CD4-positive, alpha-beta T cell (primary cell): Measurements from ENCODE around the gene DNAAF8. TPM values are rescaled to one million over a fixed set of nuclear protein-coding genes. Genes with fewer than 3 reads are reported as not detected.

Experiments
- ATAC-seq: fragments of 200-7000 bp; cut with Tn5 transposase; one replicate; pipeline ENCODE4 v1.10.0; 2022; ENCODE audit warnings: mild to moderate bottlenecking; ENCODE audit not compliant: poor library complexity
- CTCF ChIA-PET: fragments of 350-600 bp; sonication (Branson Sonifier 250); formaldehyde crosslinking; loops from one replicate; lab custom pipeline; 2021; ENCODE audit warnings: antibody characterized with exemption, inconsistent platforms; lab: Charles Lee
- POLR2A ChIA-PET: fragments of 350-600 bp; sonication (Branson Sonifier 250); formaldehyde crosslinking; loops from one replicate; lab custom pipeline; 2021; ENCODE audit warnings: antibody characterized with exemption, inconsistent platforms; lab: Charles Lee
- DNase-seq, 14 experiments: peaks; one replicate each; pipeline ENCODE4 v3.0.0-alpha.2; 2013 to 2020; ENCODE audit warnings: mixed read lengths in 2 of 14
- H3K27ac ChIP-seq, 2 donors: one replicate each; pipeline versions ENCODE4 v1.5.1 to v1.7.0; 2013; ENCODE audit warnings: low read length in 2 of 2, low read depth in 1 of 2, mild to moderate bottlenecking in 1 of 2
- H3K27me3 ChIP-seq, 2 experiments: 1 replicate in 1 of 2; 2 replicates in 1 of 2; pipeline versions ENCODE4 v1.6.1 to v1.7.0; 2013; ENCODE audit warnings: low read length in 2 of 2, control low read depth in 1 of 2, mild to moderate bottlenecking in 1 of 2, moderate library complexity in 1 of 2; ENCODE audit not compliant: insufficient read depth in 2 of 2, control insufficient read depth in 1 of 2
- H3K36me3 ChIP-seq: one replicate; pipeline ENCODE4 v1.6.1; 2013; ENCODE audit warnings: low read length, control low read depth; ENCODE audit not compliant: insufficient read depth
- H3K4me1 ChIP-seq: one replicate; pipeline ENCODE4 v1.6.1; 2013; ENCODE audit warnings: low read length, control low read depth; ENCODE audit not compliant: insufficient read depth
- H3K4me3 ChIP-seq: one replicate; pipeline ENCODE4 v1.5.1; 2013; ENCODE audit warnings: mild to moderate bottlenecking, low read length, moderate library complexity
- H3K9me3 ChIP-seq, 2 experiments: 1 replicate in 1 of 2; 2 replicates in 1 of 2; pipeline versions ENCODE4 v1.6.1 to v1.7.0; 2013; ENCODE audit warnings: low read length in 2 of 2, mild to moderate bottlenecking in 2 of 2, control low read depth in 1 of 2, moderate library complexity in 1 of 2; ENCODE audit not compliant: control insufficient read depth in 1 of 2, insufficient read depth in 1 of 2
- H3K27ac Mint-ChIP-seq: one replicate; pipeline ENCODE4 v1.8.0; 2020; ENCODE audit warnings: mixed read lengths
- H3K27me3 Mint-ChIP-seq: one replicate; pipeline ENCODE4 v1.8.0; 2021; ENCODE audit warnings: mixed read lengths
- H3K36me3 Mint-ChIP-seq: one replicate; pipeline ENCODE4 v1.8.0; 2021; ENCODE audit warnings: low read depth, mixed read lengths
- H3K4me1 Mint-ChIP-seq: one replicate; pipeline ENCODE4 v1.8.0; 2021; ENCODE audit warnings: low read depth, mixed read lengths
- H3K4me3 Mint-ChIP-seq: one replicate; pipeline ENCODE4 v1.8.0; 2020; ENCODE audit warnings: mild to moderate bottlenecking, mixed read lengths
- H3K9me3 Mint-ChIP-seq: one replicate; pipeline ENCODE4 v1.8.0; 2020; ENCODE audit warnings: mixed read lengths
- intact Hi-C, 2 experiments: fragments of 100-400 bp; cut with DNase I in 1 of 2; cut with micrococcal nuclease in 1 of 2; formaldehyde crosslinking; loops; one replicate each; pipeline versions ENCODE4 v1.15.1 to v1.9.0; 2023 to 2025; cut with DNase I, micrococcal nuclease
- total RNA-seq, 174 experiments: library from RNA in 2 of 174; stranded (reverse) in 2 of 174; gene quantifications; one replicate each; pipeline ENCODE4 v1.2.3 and lab custom pipeline; 2021 to 2026
- TF ChIP-seq, protein P1 (sequence below): fragments of 200-600 bp; IDR thresholded peaks from one replicate; pipeline ENCODE4 v1.8.0; 2022; ENCODE audit warnings: antibody characterized with exemption, mild to moderate bottlenecking

Gene DNAAF8
- total RNA-seq, 2 experiments from 2014 or later, result 0.25 TPM; not detected in 1

DNA sequence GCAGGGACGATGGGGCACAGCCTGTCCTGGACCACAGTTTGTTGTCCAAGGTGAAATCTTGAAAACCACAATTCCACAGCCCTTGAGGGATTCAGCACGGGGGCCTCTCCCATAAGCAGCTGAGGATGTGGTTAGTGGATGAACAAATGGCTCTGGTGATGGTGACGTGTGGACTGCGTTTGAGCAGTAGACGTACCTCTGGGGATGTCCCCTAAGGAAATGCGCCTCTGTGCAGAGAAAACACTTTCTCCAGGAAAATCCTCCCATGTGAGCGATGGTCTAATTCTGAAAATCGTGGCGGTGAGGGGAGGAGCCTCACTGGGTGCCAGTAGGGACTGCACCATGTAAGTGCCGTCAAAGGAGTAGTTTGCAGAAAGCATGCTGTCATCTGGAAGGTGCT is 56.5 kb downstream of the DNAAF8 start:
- ChIA-PET POLR2A (no interaction called here), CTCF (no interaction called here)
- Histone ChIP-seq H3K36me3 (no peaks in the 10 kb centered on the region), H3K27ac (no peak overlapping the region), H3K9me3 (no peaks in the 10 kb centered on the region), H3K27me3 (no peaks in the 10 kb centered on the region), H3K4me1 (no peaks in the 10 kb centered on the region), H3K4me3 (no peak overlapping the region)
- DNase-seq, result no peak
- Mint-ChIP-seq H3K36me3 (no peaks in the 10 kb centered on the region), H3K4me1 (no peaks in the 10 kb centered on the region), H3K4me3 (no peak overlapping the region), H3K27me3 (no peaks in the 10 kb centered on the region), H3K9me3 (no peaks in the 10 kb centered on the region), H3K27ac (no peak overlapping the region)
- intact Hi-C loops, result no loop called here
- ATAC-seq, result peak; percentile 24
- TF ChIP-seq, protein P1, sequence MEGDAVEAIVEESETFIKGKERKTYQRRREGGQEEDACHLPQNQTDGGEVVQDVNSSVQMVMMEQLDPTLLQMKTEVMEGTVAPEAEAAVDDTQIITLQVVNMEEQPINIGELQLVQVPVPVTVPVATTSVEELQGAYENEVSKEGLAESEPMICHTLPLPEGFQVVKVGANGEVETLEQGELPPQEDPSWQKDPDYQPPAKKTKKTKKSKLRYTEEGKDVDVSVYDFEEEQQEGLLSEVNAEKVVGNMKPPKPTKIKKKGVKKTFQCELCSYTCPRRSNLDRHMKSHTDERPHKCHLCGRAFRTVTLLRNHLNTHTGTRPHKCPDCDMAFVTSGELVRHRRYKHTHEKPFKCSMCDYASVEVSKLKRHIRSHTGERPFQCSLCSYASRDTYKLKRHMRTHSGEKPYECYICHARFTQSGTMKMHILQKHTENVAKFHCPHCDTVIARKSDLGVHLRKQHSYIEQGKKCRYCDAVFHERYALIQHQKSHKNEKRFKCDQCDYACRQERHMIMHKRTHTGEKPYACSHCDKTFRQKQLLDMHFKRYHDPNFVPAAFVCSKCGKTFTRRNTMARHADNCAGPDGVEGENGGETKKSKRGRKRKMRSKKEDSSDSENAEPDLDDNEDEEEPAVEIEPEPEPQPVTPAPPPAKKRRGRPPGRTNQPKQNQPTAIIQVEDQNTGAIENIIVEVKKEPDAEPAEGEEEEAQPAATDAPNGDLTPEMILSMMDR, result no peak

- Mint-ChIP-seq H3K4me3 (no peak overlapping the region), H3K9me3 (no peaks in the 10 kb centered on the region), H3K4me1 (no peaks in the 10 kb centered on the region), H3K36me3 (no peaks in the 10 kb centered on the region), H3K27ac (no peak overlapping the region), H3K27me3 (no peaks in the 10 kb centered on the region)
- DNase-seq (no peak), ATAC-seq (no peak)
- POLR2A ChIA-PET, result no interaction called here
- CTCF ChIA-PET, result no interaction called here
- no peaks in the 10 kb centered on the region for H3K27me3 ChIP-seq
- H3K36me3 ChIP-seq, result peaks cover 3% of the 10 kb centered on the region
- H3K4me3 ChIP-seq, result no peak overlapping the region
- H3K4me1 ChIP-seq, result no peaks in the 10 kb centered on the region
- H3K9me3 ChIP-seq, result no peaks in the 10 kb centered on the region
- no peak overlapping the region for H3K27ac ChIP-seq
- TF ChIP-seq, protein P1, result no peak
- intact Hi-C loops, result no loop called here
Measured at GRCh38 chr16:4792951-4793513, 58.7 kb downstream of the DNAAF8 start.

GRCh38 chr16:4795181-4795827 is 61.0 kb downstream of the DNAAF8 start, which contains the start of gene SMIM22:
SMIM22 (plus strand) TSS chr16:4795369; CDS start chr16:4795735, 366 bp downstream.
- Histone ChIP-seq H3K4me1 (peaks cover 3% of the 10 kb centered on the region), H3K27me3 (no peaks in the 10 kb centered on the region), H3K9me3 (no peaks in the 10 kb centered on the region), H3K27ac (no peak within 1 kb of the TSS), H3K36me3 (peaks cover 9% of the 10 kb centered on the region), H3K4me3 (no peak within 1 kb of the TSS)
- Mint-ChIP-seq H3K9me3 (no peaks in the 10 kb centered on the region), H3K36me3 (no peaks in the 10 kb centered on the region), H3K27ac (no peak within 1 kb of the TSS), H3K27me3 (no peaks in the 10 kb centered on the region), H3K4me1 (no peaks in the 10 kb centered on the region), H3K4me3 (no peak within 1 kb of the TSS)
- TF ChIP-seq, protein P1, result no peak
- CTCF ChIA-PET, result no interaction called here
- intact Hi-C loops, result no loop called here
- no peak for DNase-seq
- ATAC-seq, result no peak
- POLR2A ChIA-PET, result no interaction called here
